Activated CD8-positive, alpha-beta T cell treated with anti-CD3 and anti-CD28 coated beads, Interleukin-2, amount 10 ng/mL, durations not matched to agents 7 days and 5 days (primary cell): ENCODE results near the gene SLC44A5. TPM values are rescaled to one million over a fixed set of nuclear protein-coding genes. Genes with fewer than 3 reads are reported as not detected.

ENCODE experiments used
- ATAC-seq: fragments of 150-1000 bp; cut with Tn5 transposase; one replicate; pipeline ENCODE4 v1.10.0; 2021; ENCODE audit warnings: moderate library complexity
- CTCF ChIA-PET: fragments of 350-600 bp; sonication (Branson Sonifier 250); formaldehyde crosslinking; loops from one replicate; lab custom pipeline; 2021; ENCODE audit warnings: antibody characterized with exemption; lab: Charles Lee
- POLR2A ChIA-PET: fragments of 350-600 bp; sonication (Branson Sonifier 250); formaldehyde crosslinking; loops from one replicate; lab custom pipeline; 2021; ENCODE audit warnings: antibody characterized with exemption; lab: Charles Lee
- DNase-seq: peaks from one replicate; pipeline ENCODE4 v3.0.0-alpha.2; 2020
- H3K27ac Mint-ChIP-seq: one replicate; pipeline ENCODE4 v1.8.0; 2021; ENCODE audit warnings: mild to moderate bottlenecking, mixed read lengths
- H3K27me3 Mint-ChIP-seq: one replicate; pipeline ENCODE4 v1.8.0; 2021; ENCODE audit warnings: low read depth, mixed read lengths
- H3K36me3 Mint-ChIP-seq: one replicate; pipeline ENCODE4 v1.8.0; 2021; ENCODE audit warnings: low read depth, mixed read lengths
- H3K4me1 Mint-ChIP-seq: one replicate; pipeline ENCODE4 v1.8.0; 2021; ENCODE audit warnings: low read depth, mixed read lengths
- H3K4me3 Mint-ChIP-seq: one replicate; pipeline ENCODE4 v1.8.0; 2021; ENCODE audit warnings: mild to moderate bottlenecking, mixed read lengths
- H3K9me3 Mint-ChIP-seq: one replicate; pipeline ENCODE4 v1.8.0; 2022; ENCODE audit warnings: mixed read lengths; ENCODE audit not compliant: insufficient read depth
- total RNA-seq, 2 experiments: library from RNA; stranded (reverse); gene quantifications; one replicate each; pipeline ENCODE4 v1.2.3, GENCODE V29; 2021

Gene SLC44A5
- total RNA-seq, 2 experiments from 2014 or later, result 0.21 to 0.26 TPM

DNA sequence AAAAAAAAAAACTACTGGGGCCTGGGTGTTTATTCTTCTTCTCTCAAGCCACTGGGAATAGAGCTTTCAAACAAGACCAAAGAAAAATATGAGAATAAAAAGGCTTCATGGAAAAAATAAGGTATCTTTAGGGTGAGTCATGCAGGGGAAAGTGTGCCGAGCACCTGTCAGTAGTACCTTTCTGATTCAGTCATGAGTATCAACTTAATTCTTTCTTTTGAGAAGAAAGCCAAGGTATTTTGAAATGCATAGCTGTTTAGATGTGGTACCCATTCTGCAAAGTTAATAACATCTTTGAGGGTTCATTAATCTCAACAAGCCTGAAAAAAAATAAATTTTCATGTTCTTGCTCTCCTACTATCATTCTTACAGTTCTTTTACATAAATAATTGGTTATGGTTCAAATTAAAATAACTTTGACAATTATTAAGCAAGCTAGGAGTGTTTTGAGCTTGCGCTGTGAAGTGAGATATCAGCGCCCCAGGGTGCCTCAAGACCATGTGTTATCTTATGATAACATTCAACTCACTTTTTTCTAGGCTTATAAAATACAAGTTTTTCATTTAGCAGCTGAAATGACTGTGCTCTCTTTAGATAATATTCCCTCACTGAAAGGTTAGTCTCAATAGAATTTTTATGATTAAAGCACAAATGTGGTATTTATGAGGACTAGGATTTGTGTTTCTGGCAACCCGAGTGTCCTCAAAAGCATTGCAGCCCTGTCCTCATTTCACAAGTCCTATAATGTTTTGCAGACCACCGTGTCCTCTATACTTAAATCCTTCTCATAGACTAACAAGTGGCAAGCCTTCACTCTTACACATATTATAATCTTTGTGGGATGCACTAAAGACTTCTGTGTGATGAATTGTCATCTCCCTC, 138.6 kb downstream of the SLC44A5 start:
- ChIA-PET CTCF (no interaction called here), POLR2A (no interaction called here)
- no peaks in the 10 kb centered on the region for H3K9me3 Mint-ChIP-seq
- H3K4me3 Mint-ChIP-seq, result no peak overlapping the region
- H3K36me3 Mint-ChIP-seq, result no peaks in the 10 kb centered on the region
- H3K27ac Mint-ChIP-seq, result no peak overlapping the region
- DNase-seq (no peak), ATAC-seq (no peak)
- H3K27me3 Mint-ChIP-seq, result no peaks in the 10 kb centered on the region
- H3K4me1 Mint-ChIP-seq, result no peaks in the 10 kb centered on the region

DNA sequence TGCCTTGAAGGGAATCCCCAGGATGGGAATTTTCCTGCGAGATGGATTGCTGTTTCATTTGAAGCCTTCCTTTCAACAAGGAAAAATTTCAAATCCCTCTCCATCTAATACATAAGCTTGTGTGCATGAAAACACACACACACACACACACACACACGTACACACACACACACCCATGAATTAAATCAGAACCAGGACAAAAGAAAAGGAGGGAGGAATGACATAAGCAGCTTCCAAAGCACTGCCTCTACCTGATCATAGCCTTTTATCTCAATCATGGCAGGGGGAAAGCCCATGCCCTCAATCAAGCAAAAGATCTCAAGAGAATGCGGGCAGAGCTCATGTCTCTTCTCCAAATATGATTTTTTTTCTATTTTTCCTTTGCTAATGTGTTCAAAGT, 139.7 kb downstream of the SLC44A5 start:
- no peak for DNase-seq
- Mint-ChIP-seq H3K4me3 (no peak overlapping the region), H3K36me3 (no peaks in the 10 kb centered on the region), H3K9me3 (no peaks in the 10 kb centered on the region), H3K27ac (no peak overlapping the region), H3K4me1 (no peaks in the 10 kb centered on the region), H3K27me3 (no peaks in the 10 kb centered on the region)
- POLR2A ChIA-PET, result no interaction called here
- CTCF ChIA-PET, result no interaction called here
- ATAC-seq, result no peak

DNA sequence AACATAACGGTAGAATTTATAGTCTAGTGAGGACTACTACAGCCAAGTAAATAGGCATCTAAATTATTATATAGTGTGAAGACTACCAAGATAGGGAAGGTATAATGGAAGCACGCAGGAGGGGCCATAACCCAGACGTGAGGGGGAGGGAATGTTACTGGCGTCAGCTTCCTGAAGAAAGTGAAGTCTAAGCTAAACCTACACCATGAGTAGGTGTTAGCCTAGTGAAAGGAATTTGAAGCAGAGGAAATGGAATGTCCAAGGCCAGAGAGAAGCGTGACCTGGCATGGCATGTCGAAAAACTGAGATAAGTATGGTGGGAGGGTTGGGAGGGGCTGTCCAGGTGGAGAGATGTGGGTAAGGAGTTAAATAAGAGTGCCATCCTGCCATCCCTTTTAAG, 140.5 kb downstream of the SLC44A5 start:
- no peaks in the 10 kb centered on the region for H3K36me3 Mint-ChIP-seq
- POLR2A ChIA-PET, result no interaction called here
- H3K4me1 Mint-ChIP-seq, result no peaks in the 10 kb centered on the region
- H3K4me3 Mint-ChIP-seq, result no peak overlapping the region
- H3K27me3 Mint-ChIP-seq, result no peaks in the 10 kb centered on the region
- no peaks in the 10 kb centered on the region for H3K9me3 Mint-ChIP-seq
- H3K27ac Mint-ChIP-seq, result no peak overlapping the region
- DNase-seq (no peak), ATAC-seq (no peak)
- CTCF ChIA-PET, result no interaction called here

DNA sequence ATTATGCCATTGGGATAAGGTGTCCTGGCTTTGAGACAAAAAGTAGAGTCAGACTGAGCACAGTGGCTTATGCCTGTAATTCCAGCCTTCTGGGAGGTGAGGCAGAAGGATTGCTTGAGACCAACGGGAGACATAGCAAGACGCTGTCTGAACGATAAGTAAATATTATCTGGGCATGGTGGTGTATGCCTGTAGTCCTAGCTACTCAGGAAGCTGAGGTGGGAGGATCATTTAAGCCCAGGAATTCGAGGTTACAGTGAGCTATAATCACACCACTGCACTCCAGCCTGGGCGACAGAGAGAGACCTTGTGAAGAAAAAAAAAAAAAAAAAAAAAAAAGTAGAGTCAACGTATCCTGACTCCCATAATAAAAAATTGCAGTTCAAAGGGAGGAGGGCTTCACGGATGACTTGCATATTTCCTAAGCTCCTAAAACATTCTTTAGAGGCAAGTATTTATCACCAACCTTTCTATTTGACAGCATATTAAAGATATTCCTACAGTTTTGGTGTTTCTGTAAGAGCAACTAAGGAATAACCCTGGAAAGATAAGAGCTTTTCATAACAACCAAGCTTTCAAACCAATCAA, 141.2 kb downstream of the SLC44A5 start:
- Mint-ChIP-seq H3K4me1 (no peaks in the 10 kb centered on the region), H3K27ac (no peak overlapping the region), H3K4me3 (no peak overlapping the region), H3K27me3 (no peaks in the 10 kb centered on the region), H3K36me3 (no peaks in the 10 kb centered on the region), H3K9me3 (no peaks in the 10 kb centered on the region)
- DNase-seq, result no peak
- CTCF ChIA-PET, result no interaction called here
- ATAC-seq, result no peak
- POLR2A ChIA-PET, result no interaction called here

DNA sequence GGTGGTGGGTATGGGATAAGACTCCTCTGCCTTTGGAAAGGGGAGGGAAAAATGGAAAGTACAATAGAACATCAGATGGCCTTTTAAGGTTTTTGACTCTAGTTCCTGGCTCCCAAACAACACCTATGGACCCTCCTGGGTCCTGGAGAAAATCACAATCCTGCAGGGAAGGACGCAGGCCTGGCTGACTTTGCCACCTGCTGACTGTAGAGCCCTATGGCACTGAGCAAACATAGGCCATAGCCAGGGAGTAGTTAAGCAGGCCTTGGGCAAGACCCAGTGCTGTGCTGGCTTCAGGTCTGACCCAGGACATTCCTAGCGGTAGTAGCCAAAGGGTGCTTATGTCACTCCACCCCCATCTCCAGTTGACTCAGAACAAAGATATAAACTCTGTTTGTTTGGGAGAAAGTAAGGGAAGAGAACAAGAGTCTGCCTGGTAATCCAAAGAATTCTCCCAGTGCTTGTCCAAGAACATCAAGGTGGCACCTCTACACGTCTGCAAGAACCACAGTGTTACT, 149.0 kb downstream of the SLC44A5 start:
- H3K9me3 Mint-ChIP-seq, result no peaks in the 10 kb centered on the region
- H3K36me3 Mint-ChIP-seq, result no peaks in the 10 kb centered on the region
- CTCF ChIA-PET, result no interaction called here
- POLR2A ChIA-PET, result no interaction called here
- no peaks in the 10 kb centered on the region for H3K4me1 Mint-ChIP-seq
- ATAC-seq, result no peak
- no peak for DNase-seq
- H3K27me3 Mint-ChIP-seq, result no peaks in the 10 kb centered on the region
- no peak overlapping the region for H3K27ac Mint-ChIP-seq
- H3K4me3 Mint-ChIP-seq, result no peak overlapping the region

DNA sequence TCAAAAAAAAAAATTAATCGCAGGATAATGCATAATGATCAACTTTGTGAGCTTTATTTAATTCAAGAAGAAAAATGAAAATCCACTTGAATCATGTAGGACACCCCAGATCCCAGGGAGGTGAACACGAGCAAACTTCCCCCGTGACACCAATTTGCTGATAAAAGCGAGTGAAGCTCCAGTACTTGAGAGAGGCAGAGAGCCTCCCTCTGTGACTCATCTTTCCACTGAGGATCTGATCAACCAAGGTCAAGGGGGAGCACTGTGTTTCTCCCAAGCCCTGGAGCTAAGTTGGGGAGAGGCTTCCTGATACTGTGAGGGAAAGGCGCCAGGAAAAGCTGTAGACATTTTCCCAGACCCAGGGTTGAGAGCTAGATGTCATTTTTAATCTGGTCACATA, 160.9 kb downstream of the SLC44A5 start:
- no peak overlapping the region for H3K4me3 Mint-ChIP-seq
- CTCF ChIA-PET, result interaction anchor here (0.7 kb wide), 1 partner anchor 12 kb away, joined by 3 read pairs; no protein-coding TSS in a partner anchor

DNA sequence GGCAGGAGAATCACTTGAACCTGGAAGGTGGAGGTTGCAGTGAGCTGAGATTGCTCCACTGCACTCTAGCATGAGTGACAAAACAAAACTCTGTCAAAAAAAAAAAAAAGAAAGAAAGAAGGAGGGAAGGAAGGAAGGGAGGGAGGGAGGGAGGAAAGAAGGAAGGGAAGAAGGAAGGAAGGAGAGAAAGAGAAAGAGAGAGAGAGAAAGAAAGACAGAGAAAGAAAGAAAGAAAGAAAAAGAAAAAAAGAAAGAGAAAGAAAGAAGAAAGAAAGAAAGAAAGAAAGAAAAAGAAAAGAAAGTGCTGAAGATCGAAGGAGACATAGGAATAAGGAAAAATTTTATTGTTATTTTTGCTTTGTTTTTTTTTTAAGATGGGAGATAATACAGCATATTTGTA, 166.7 kb downstream of the SLC44A5 start:
- H3K27ac Mint-ChIP-seq, result no peak overlapping the region
- H3K9me3 Mint-ChIP-seq, result no peaks in the 10 kb centered on the region
- DNase-seq (no peak), ATAC-seq (no peak)
- no peaks in the 10 kb centered on the region for H3K4me1 Mint-ChIP-seq
- CTCF ChIA-PET, result no interaction called here
- no peaks in the 10 kb centered on the region for H3K27me3 Mint-ChIP-seq
- no peaks in the 10 kb centered on the region for H3K36me3 Mint-ChIP-seq
- no peak overlapping the region for H3K4me3 Mint-ChIP-seq
- POLR2A ChIA-PET, result no interaction called here

More for the DNA sequence above, 160.9 kb downstream of the SLC44A5 start:
- Mint-ChIP-seq H3K36me3 (no peaks in the 10 kb centered on the region), H3K27ac (no peak overlapping the region), H3K9me3 (no peaks in the 10 kb centered on the region), H3K4me1 (no peaks in the 10 kb centered on the region), H3K27me3 (no peaks in the 10 kb centered on the region)
- POLR2A ChIA-PET, result no interaction called here
- ATAC-seq, result no peak
- no peak for DNase-seq

DNA sequence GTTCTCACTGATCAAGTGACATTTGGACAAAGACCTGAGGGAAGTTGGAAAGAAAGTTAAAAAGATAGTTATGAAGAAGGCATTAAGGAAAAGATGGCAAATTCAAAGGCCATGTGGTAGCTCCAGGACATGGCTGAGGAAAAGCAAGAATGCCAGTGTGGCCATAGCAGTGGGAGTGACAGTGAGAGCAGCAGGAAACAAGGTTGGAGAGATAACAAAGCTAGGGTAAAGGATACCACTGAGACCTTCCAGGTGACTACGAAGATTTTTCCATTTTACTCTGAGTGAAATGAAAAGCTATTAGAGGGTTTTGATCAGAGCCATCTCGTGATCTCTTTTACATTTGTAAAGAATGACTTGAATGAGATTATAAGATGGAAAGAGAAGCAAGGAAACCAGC, 170.6 kb downstream of the SLC44A5 start:
- CTCF ChIA-PET, result no interaction called here
- ATAC-seq, result no peak

DNA sequence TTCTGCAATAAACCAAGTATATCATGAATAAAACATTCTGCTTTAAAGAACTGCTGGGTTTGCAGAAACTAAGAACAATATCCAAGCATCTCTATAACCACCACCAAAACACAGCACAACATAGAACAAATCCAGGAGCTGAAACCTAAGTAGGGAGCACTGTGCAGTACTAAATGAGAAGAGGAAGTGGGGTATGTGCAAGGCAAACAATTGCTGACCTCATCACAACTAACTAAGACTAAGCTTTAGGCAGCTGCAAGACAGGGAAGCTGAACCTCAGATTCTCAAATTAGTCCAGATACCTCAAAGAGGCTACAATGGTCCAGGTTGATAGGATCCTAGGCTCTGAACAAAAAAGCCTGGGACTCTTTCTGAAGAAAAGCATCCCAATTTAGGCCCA, 172.6 kb downstream of the SLC44A5 start:
- Mint-ChIP-seq H3K27me3 (no peaks in the 10 kb centered on the region), H3K9me3 (no peaks in the 10 kb centered on the region), H3K4me3 (no peak overlapping the region), H3K27ac (no peak overlapping the region), H3K36me3 (no peaks in the 10 kb centered on the region), H3K4me1 (no peaks in the 10 kb centered on the region)
- ChIA-PET CTCF (interaction anchor here (0.6 kb wide), 1 partner anchor 12 kb away, joined by 3 read pairs; no protein-coding TSS in a partner anchor), POLR2A (no interaction called here)
- no peak for DNase-seq
- ATAC-seq, result no peak

More for the DNA sequence above, 170.6 kb downstream of the SLC44A5 start:
- Mint-ChIP-seq H3K27ac (no peak overlapping the region), H3K36me3 (no peaks in the 10 kb centered on the region), H3K9me3 (no peaks in the 10 kb centered on the region), H3K27me3 (no peaks in the 10 kb centered on the region), H3K4me3 (no peak overlapping the region), H3K4me1 (no peaks in the 10 kb centered on the region)
- POLR2A ChIA-PET, result no interaction called here
- no peak for DNase-seq

DNA sequence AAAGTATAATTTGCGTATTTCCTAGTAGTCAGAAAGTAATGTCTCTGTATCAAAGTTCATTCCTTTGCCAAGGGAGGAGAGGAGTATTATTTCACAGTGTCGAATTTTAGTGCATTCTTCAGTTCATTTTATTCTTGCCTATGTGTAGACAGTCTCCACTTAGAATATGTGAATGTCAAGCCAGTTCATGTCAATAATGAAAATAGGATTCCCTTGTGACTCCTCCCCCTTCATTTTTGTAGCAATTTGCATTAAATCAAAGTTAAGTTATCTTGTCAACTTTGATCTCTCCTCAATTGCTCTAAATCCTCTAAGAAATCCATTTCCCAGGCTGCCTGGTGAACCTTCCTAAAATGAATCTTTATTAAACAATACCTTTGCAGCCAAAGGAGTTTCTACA, 179.1 kb downstream of the SLC44A5 start:
- Mint-ChIP-seq H3K4me1 (no peaks in the 10 kb centered on the region), H3K9me3 (no peaks in the 10 kb centered on the region), H3K27me3 (no peaks in the 10 kb centered on the region), H3K36me3 (no peaks in the 10 kb centered on the region), H3K4me3 (no peak overlapping the region), H3K27ac (no peak overlapping the region)
- ATAC-seq, result no peak
- DNase-seq, result no peak
- POLR2A ChIA-PET, result no interaction called here
- CTCF ChIA-PET, result no interaction called here

DNA sequence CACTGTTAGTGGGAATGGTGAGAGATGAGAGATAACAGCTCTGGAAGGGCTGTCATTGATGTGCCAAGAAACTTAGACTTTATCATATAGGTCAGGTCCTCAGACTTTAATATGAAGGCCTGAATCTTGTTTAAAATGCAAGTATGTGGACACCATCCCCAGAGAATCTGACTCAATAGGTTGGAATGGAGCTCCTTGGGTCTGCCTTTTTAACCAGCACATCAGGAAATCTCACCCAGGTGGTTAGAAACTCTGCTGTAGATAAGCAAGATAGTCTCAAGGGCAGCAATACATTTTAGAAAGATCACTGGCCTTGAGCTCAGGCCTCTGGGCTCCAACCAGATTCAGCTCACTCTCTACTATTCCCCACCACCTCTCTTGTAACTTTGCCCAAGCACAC, 180.4 kb downstream of the SLC44A5 start:
- ATAC-seq (no peak), DNase-seq (no peak)
- Mint-ChIP-seq H3K9me3 (no peaks in the 10 kb centered on the region), H3K27me3 (no peaks in the 10 kb centered on the region), H3K4me1 (no peaks in the 10 kb centered on the region), H3K4me3 (no peak overlapping the region), H3K36me3 (no peaks in the 10 kb centered on the region), H3K27ac (no peak overlapping the region)
- ChIA-PET CTCF (no interaction called here), POLR2A (no interaction called here)

DNA sequence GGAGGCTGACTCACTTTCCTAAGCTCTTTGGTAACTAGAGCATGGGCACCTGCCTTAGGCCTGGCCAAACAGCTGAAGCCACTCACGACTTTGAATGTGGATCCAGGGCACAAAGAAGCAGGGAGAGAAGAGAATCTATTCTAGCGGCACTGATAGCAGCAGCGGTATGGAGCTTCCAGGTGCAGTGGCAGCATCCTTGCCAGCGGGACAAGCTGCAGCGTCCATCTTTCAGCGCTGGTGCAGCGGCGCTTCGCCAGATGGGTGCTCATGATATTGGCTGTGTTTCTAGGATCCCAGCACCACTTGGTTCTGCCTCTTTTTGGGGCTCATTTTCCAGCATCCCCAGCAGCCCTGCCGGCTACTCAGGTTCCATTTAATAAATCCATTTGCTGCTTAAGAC, 184.2 kb downstream of the SLC44A5 start:
- DNase-seq (no peak), ATAC-seq (no peak)
- Mint-ChIP-seq H3K9me3 (no peaks in the 10 kb centered on the region), H3K4me3 (no peak overlapping the region), H3K36me3 (no peaks in the 10 kb centered on the region), H3K27me3 (no peaks in the 10 kb centered on the region), H3K27ac (no peak overlapping the region), H3K4me1 (no peaks in the 10 kb centered on the region)
- ChIA-PET CTCF (no interaction called here), POLR2A (no interaction called here)
